ENCODE results near the gene RBM10. TPM values are rescaled to one million over a fixed set of nuclear protein-coding genes. Genes with fewer than 3 reads are reported as not detected.

RBM10 gene
- total RNA-seq, 1 experiment from 2014 or later, result 56.9 TPM

GRCh38 chrX:47197526-47197925 is 52.5 kb downstream of the RBM10 start:
- ChIA-PET RAD21 (ENCODE audit: low non-redundant PET in 1 of 2, low total read pairs in 2 of 2, uncharacterized antibody in 2 of 2, unreplicated experiment in 2 of 2) (no interaction called here), CTCF (no interaction called here), POLR2A (no interaction called here)
- TF ChIP-seq JUND (IDR thresholded peaks at IDR 0.05) (no peak), REST (IDR thresholded peaks at IDR 0.05; ENCODE audit: low read depth) (no peak), POLR2AphosphoS5 (IDR thresholded peaks at IDR 0.05; ENCODE audit: low read depth, low read length) (no peak), ELF1 (IDR thresholded peaks at IDR 0.05; ENCODE audit: borderline replicate concordance, low read depth) (no peak), SRF (IDR thresholded peaks at IDR 0.05; ENCODE audit: low read depth) (no peak), ZNF274 (IDR thresholded peaks at IDR 0.05; ENCODE audit: low read depth, low read length) (no peak), ZBTB33 (IDR thresholded peaks at IDR 0.05; ENCODE audit: extremely low read depth, insufficient replicate concordance, low read length) (no peak), RAD21 (IDR thresholded peaks at IDR 0.05; ENCODE audit: low read depth) (no peak), POLR2A (IDR thresholded peaks at IDR 0.05; ENCODE audit: borderline replicate concordance, extremely low read depth, insufficient read depth, insufficient read length) (no peak), FOSL1 (IDR thresholded peaks at IDR 0.05; ENCODE audit: low read depth) (no peak), EGR1 (IDR thresholded peaks at IDR 0.05; ENCODE audit: low read depth) (no peak), MAX (IDR thresholded peaks at IDR 0.05) (no peak), CTCF (IDR thresholded peaks at IDR 0.05 in 2 of 3, conservative IDR thresholded peaks at IDR 0.05 in 1 of 3; ENCODE audit: borderline replicate concordance in 1 of 3, insufficient read depth in 1 of 3, low read depth in 2 of 3, low read length in 2 of 3) (no peak), EZH2 (IDR thresholded peaks at IDR 0.05) (no peak), EZH2phosphoT487 (IDR thresholded peaks at IDR 0.05; ENCODE audit: borderline replicate concordance) (no peak), YY1 (IDR thresholded peaks at IDR 0.05; ENCODE audit: extremely low read depth, insufficient replicate concordance, low read depth, low read length) (no peak), ATF3 (IDR thresholded peaks at IDR 0.05) (no peak)
- H3K27me3 ChIP-seq (ENCODE audit: insufficient read depth, low read length), result no peaks in the 10 kb centered on the region
- DNase-seq (ENCODE audit: low read depth, low spot score), result no peak
- H3K9me3 ChIP-seq (ENCODE audit: control insufficient read depth in 1 of 2, insufficient read depth in 1 of 2, low read depth in 1 of 2, low read length in 2 of 2), result no peaks in the 10 kb centered on the region
- H4K20me1 ChIP-seq (ENCODE audit: insufficient read depth), result no peaks in the 10 kb centered on the region
- no peak for ATAC-seq
- H3K9me2 ChIP-seq (ENCODE audit: insufficient read depth), result no peaks in the 10 kb centered on the region
- no TSS peak for BruUV-seq (replicated peaks)
- no peak overlapping the region for H3K9ac ChIP-seq (ENCODE audit: low read length)
- H3K4me3 ChIP-seq (replicated peaks in 1 of 2; ENCODE audit: low read depth in 1 of 2, low read length in 2 of 2), result no peak overlapping the region
- intact Hi-C loops (cut with micrococcal nuclease), result loop anchor here (10.0 kb wide), 1 partner anchor 557 kb away; no protein-coding TSS in a partner anchor
- H3K79me2 ChIP-seq (ENCODE audit: insufficient read depth, low read length), result peaks cover 74% of the 10 kb centered on the region
- no peak overlapping the region for H3K27ac ChIP-seq (ENCODE audit: low read depth, low read length)
- H3K4me2 ChIP-seq (ENCODE audit: low read length), result no peak overlapping the region
- peaks cover 7 to 15% of the 10 kb centered on the region in 2 experiments; a peak in 3 of 4 replicates for H3K4me1 ChIP-seq (ENCODE audit: control insufficient read depth in 1 of 2, insufficient read depth in 2 of 2, low read length in 2 of 2)
- H2AFZ ChIP-seq (ENCODE audit: low read depth, low read length, poor library complexity, severe bottlenecking), result no peak overlapping the region
- peaks cover 16 to 36% of the 10 kb centered on the region in 2 experiments; a peak in 3 of 4 replicates for H3K36me3 ChIP-seq (ENCODE audit: control insufficient read depth in 1 of 2, insufficient read depth in 2 of 2, low read length in 2 of 2)
